WTC11 (cell line): ENCODE results near the gene METTL22. TPM values are rescaled to one million over a fixed set of nuclear protein-coding genes. Genes with fewer than 3 reads are reported as not detected.

Source experiments
- ATAC-seq: fragments of 200-7000 bp; cut with Tn5 transposase; 2 replicates; pipeline ENCODE4 v1.10.0; 2021; ENCODE audit warnings: mild to moderate bottlenecking, moderate library complexity
- CTCF ChIA-PET: fragments of 300-600 bp; sonication (Branson Sonifier 250); formaldehyde crosslinking; loops from one replicate; lab custom pipeline; 2021; ENCODE audit warnings: antibody characterized with exemption; lab: Charles Lee
- POLR2A ChIA-PET: fragments of 350-600 bp; sonication (Branson Sonifier 250); formaldehyde crosslinking; loops from one replicate; lab custom pipeline; 2021; ENCODE audit warnings: antibody characterized with exemption; lab: Charles Lee
- DNase-seq: peaks from one replicate; pipeline ENCODE4 v3.0.0; 2021; ENCODE audit warnings: low spot score
- H3K27ac Mint-ChIP-seq: 2 replicates; pipeline ENCODE4 v1.8.0; 2021; ENCODE audit warnings: mixed read lengths
- H3K27me3 Mint-ChIP-seq: 2 replicates; pipeline ENCODE4 v1.8.0; 2021; ENCODE audit warnings: low read depth, mild to moderate bottlenecking, moderate library complexity, mixed read lengths
- H3K36me3 Mint-ChIP-seq: 2 replicates; pipeline ENCODE4 v1.8.0; 2021; ENCODE audit warnings: mixed read lengths
- H3K4me1 Mint-ChIP-seq: 2 replicates; pipeline ENCODE4 v1.8.0; 2022; ENCODE audit warnings: mixed read lengths
- H3K4me3 Mint-ChIP-seq: 2 replicates; pipeline ENCODE4 v1.8.0; 2021; ENCODE audit warnings: mild to moderate bottlenecking, moderate library complexity, mixed read lengths
- H3K9me3 Mint-ChIP-seq: 2 replicates; pipeline ENCODE4 v1.8.0; 2021; ENCODE audit warnings: mixed read lengths
- AFF4 ChIP-seq: sonication (generic); formaldehyde crosslinking; IDR thresholded peaks from 2 replicates; pipeline ENCODE4 v1.8.1; 2023; ENCODE audit warnings: mild to moderate bottlenecking, missing genetic modification reagents, borderline replicate concordance
- ATF3 ChIP-seq: sonication (generic); formaldehyde crosslinking; conservative IDR thresholded peaks from 2 replicates; pipeline ENCODE4 v1.8.1; 2022; ENCODE audit warnings: mild to moderate bottlenecking, missing genetic modification reagents
- CBFB ChIP-seq: sonication (generic); formaldehyde crosslinking; IDR thresholded peaks from 2 replicates; pipeline ENCODE4 v1.8.1; 2022; ENCODE audit warnings: mild to moderate bottlenecking, low read depth, missing genetic modification reagents
- E2F4 ChIP-seq: sonication (generic); formaldehyde crosslinking; IDR thresholded peaks from 2 replicates; pipeline ENCODE4 v1.8.1; 2022; ENCODE audit warnings: low read depth, mild to moderate bottlenecking, moderate library complexity, missing genetic modification reagents, borderline replicate concordance
- ELF4 ChIP-seq: sonication (generic); formaldehyde crosslinking; IDR thresholded peaks from 2 replicates; pipeline ENCODE4 v1.8.1; 2022; ENCODE audit warnings: low read depth, mild to moderate bottlenecking, moderate library complexity, missing genetic modification reagents
- FOXJ3 ChIP-seq: sonication (generic); formaldehyde crosslinking; IDR thresholded peaks from 2 replicates; pipeline ENCODE4 v1.9.0; 2021; ENCODE audit warnings: missing genetic modification reagents, mild to moderate bottlenecking, borderline replicate concordance
- KAT7 ChIP-seq: sonication (generic); formaldehyde crosslinking; IDR thresholded peaks from 2 replicates; pipeline ENCODE4 v1.8.1; 2023; ENCODE audit warnings: missing genetic modification reagents, mild to moderate bottlenecking, borderline replicate concordance
- PRDM15 ChIP-seq: sonication (generic); formaldehyde crosslinking; IDR thresholded peaks from 2 replicates; pipeline ENCODE4 v1.8.0; 2022; ENCODE audit warnings: missing genetic modification reagents
- PREB ChIP-seq: sonication (generic); formaldehyde crosslinking; IDR thresholded peaks from 2 replicates; pipeline ENCODE4 v1.8.1; 2022; ENCODE audit warnings: mild to moderate bottlenecking, missing genetic modification reagents, moderate library complexity, borderline replicate concordance
- PRRX2 ChIP-seq: fragments of 250-450 bp; sonication (Bioruptor Pico); IDR thresholded peaks from 2 replicates; pipeline ENCODE4 v1.8.0; 2021; ENCODE audit warnings: mild to moderate bottlenecking
- STAT6 ChIP-seq: sonication (generic); formaldehyde crosslinking; conservative IDR thresholded peaks from 2 replicates; pipeline ENCODE4 v1.8.1; 2023; ENCODE audit warnings: mild to moderate bottlenecking, low read depth, missing genetic modification reagents, moderate library complexity
- USF1 ChIP-seq: sonication (generic); formaldehyde crosslinking; IDR thresholded peaks from 2 replicates; pipeline ENCODE4 v1.8.0; 2022; ENCODE audit warnings: mild to moderate bottlenecking, missing genetic modification reagents
- ZNF232 ChIP-seq: sonication (generic); formaldehyde crosslinking; IDR thresholded peaks from 2 replicates; pipeline ENCODE4 v1.8.0; 2022; ENCODE audit warnings: mild to moderate bottlenecking, missing genetic modification reagents
- ZNF416 ChIP-seq: fragments of 250-450 bp; sonication (Bioruptor Pico); IDR thresholded peaks from 2 replicates; pipeline ENCODE4 v1.9.0; 2021; ENCODE audit warnings: mild to moderate bottlenecking, inconsistent platforms
- ZNF512 ChIP-seq: sonication (generic); formaldehyde crosslinking; IDR thresholded peaks from 2 replicates; pipeline ENCODE4 v1.8.1; 2022; ENCODE audit warnings: missing genetic modification reagents, borderline replicate concordance
- total RNA-seq: library from RNA; stranded (reverse); gene quantifications from 3 replicates; pipeline ENCODE4 v1.2.3, GENCODE V29; 2021

METTL22 gene
- total RNA-seq, 1 experiment from 2014 or later = 82.0 TPM

- TF ChIP-seq KAT7 (CRISPR knock-in tag) = no peak
- TF ChIP-seq PRDM15 (CRISPR knock-in tag) = no peak
- no peak for TF ChIP-seq E2F4 (CRISPR knock-in tag)
- TF ChIP-seq AFF4 (CRISPR knock-in tag) = no peak
- TF ChIP-seq ZNF512 (CRISPR knock-in tag) = no peak
- TF ChIP-seq STAT6 (CRISPR knock-in tag) = no peak
- no peak for TF ChIP-seq CBFB (CRISPR knock-in tag)
- no peak for TF ChIP-seq ZNF416 (CRISPR knock-in tag)
- no peak for TF ChIP-seq PREB
Observed at GRCh38 chr16:8676160-8676547, 54.7 kb downstream of the METTL22 start (continued).

GRCh38 chr16:8676737-8677375, 55.4 kb downstream of the METTL22 start:
- Mint-ChIP-seq H3K4me3 (no peak overlapping the region), H3K9me3 (peaks cover 8% of the 10 kb centered on the region; the same call in 1 of the 2 replicates), H3K27ac (no peak overlapping the region), H3K27me3 (peaks cover 43% of the 10 kb centered on the region), H3K4me1 (peaks cover 8% of the 10 kb centered on the region), H3K36me3 (no peaks in the 10 kb centered on the region)
- POLR2A ChIA-PET = no interaction called here
- CTCF ChIA-PET = interaction anchor here (1.1 to 1.4 kb wide), 2 partner anchors 25 to 115 kb away, joined by 3 to 4 read pairs; no protein-coding TSS in a partner anchor
- ATAC-seq (no peak), DNase-seq (no peak)
- TF ChIP-seq ATF3 (CRISPR knock-in tag) = no peak
- TF ChIP-seq FOXJ3 (CRISPR knock-in tag) = no peak
- no peak for TF ChIP-seq ELF4 (CRISPR knock-in tag)
- TF ChIP-seq USF1 (CRISPR knock-in tag) = no peak
- no peak for TF ChIP-seq PRRX2 (CRISPR knock-in tag)
- TF ChIP-seq ZNF232 (CRISPR knock-in tag) = no peak
